SJSA1 (cell line): ENCODE results near the gene BMAL2. TPM values are rescaled to one million over a fixed set of nuclear protein-coding genes. Genes with fewer than 3 reads are reported as not detected.

Experiments
- DNase-seq, 2 experiments: peaks; one replicate each; pipeline ENCODE4 v3.0.0-alpha.2; 2015 to 2020; ENCODE audit warnings: low spot score in 2 of 2, low read depth in 1 of 2
- H3K27ac ChIP-seq: fragments of 250-450 bp; sonication (Bioruptor Pico); 2 replicates; pipeline ENCODE4 v1.5.1; 2020; ENCODE audit warnings: mild to moderate bottlenecking, moderate library complexity
- H3K27me3 ChIP-seq: fragments of 250-450 bp; sonication (Bioruptor Pico); replicated peaks from 2 replicates; pipeline ENCODE4 v1.5.1; 2020; ENCODE audit warnings: mild to moderate bottlenecking, moderate library complexity
- H3K36me3 ChIP-seq: fragments of 250-450 bp; sonication (Bioruptor Pico); 2 replicates; pipeline ENCODE4 v1.5.1; 2020; ENCODE audit warnings: mild to moderate bottlenecking
- H3K4me1 ChIP-seq: fragments of 250-450 bp; sonication (Bioruptor Pico); replicated peaks from 2 replicates; pipeline ENCODE4 v1.6.1; 2021; ENCODE audit warnings: mild to moderate bottlenecking
- H3K4me3 ChIP-seq: fragments of 250-450 bp; sonication (Bioruptor Pico); 2 replicates; pipeline ENCODE4 v1.5.1; 2020; ENCODE audit warnings: mild to moderate bottlenecking
- H3K9me3 ChIP-seq: fragments of 250-450 bp; sonication (Bioruptor Pico); replicated peaks from 2 replicates; pipeline ENCODE4 v1.5.1; 2020; ENCODE audit warnings: mild to moderate bottlenecking
- total RNA-seq: library from RNA; depleted of rRNA; stranded (reverse); fragments of >200 nt; shearing (Covaris generic); gene quantifications from 2 replicates; pipeline ENCODE4 v1.2.3, GENCODE V29; 2014; rRNA removed

Gene BMAL2
- total RNA-seq, 1 experiment from 2014 or later: 47.8 TPM

DNA sequence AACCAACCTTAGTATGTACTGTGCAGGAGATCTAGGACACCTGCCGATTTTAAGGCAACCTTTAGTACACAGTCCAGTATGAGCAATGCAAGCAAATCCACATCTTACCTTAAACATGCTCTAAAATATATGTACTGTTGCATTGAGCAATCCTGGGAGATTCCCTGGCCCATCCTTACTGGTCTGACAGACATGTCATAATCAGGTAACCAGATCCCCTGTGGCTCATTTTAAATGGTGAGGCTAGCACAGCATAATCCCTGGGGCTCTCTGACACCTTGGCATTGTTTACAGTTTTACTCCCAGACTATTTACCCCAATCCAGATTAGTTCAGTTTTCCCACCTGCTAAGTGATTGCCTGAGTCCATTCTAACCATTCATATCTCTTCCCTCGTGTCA is 15.1 kb downstream of the BMAL2 start:
- H3K4me1 ChIP-seq: peaks cover 29% of the 10 kb centered on the region
- no peaks in the 10 kb centered on the region for H3K9me3 ChIP-seq
- H3K27me3 ChIP-seq: no peaks in the 10 kb centered on the region
- H3K4me3 ChIP-seq: no peak overlapping the region
- H3K27ac ChIP-seq: no peak overlapping the region
- DNase-seq: no peak
- H3K36me3 ChIP-seq: no peaks in the 10 kb centered on the region

GRCh38 chr12:27351476-27351875 is 18.8 kb downstream of the BMAL2 start:
- no peaks in the 10 kb centered on the region for H3K4me1 ChIP-seq
- H3K36me3 ChIP-seq: no peaks in the 10 kb centered on the region
- no peak overlapping the region for H3K4me3 ChIP-seq
- DNase-seq: no peak
- H3K27ac ChIP-seq: no peak overlapping the region
- no peaks in the 10 kb centered on the region for H3K27me3 ChIP-seq
- H3K9me3 ChIP-seq: no peaks in the 10 kb centered on the region

DNA sequence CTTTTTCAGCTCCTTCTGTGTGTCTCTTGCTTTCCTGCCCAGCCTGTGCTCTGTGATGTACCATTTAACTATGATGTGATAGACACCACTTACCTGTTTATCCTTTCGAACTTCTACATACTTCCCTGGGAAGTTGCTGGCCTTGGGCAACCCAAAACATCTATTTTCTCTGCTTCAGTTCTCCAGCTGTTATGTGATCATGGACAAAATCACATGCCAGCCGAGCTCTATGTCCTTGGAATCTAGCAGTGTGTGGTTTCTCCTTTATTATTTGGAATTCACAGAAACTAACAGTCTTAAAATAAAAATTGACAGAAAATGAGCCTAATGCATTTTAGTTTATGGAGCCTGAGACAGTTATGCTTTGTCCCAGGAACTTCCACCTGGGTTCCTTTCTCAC is 22.9 kb downstream of the BMAL2 start:
- no peak overlapping the region for H3K27ac ChIP-seq
- no peak for DNase-seq

DNA sequence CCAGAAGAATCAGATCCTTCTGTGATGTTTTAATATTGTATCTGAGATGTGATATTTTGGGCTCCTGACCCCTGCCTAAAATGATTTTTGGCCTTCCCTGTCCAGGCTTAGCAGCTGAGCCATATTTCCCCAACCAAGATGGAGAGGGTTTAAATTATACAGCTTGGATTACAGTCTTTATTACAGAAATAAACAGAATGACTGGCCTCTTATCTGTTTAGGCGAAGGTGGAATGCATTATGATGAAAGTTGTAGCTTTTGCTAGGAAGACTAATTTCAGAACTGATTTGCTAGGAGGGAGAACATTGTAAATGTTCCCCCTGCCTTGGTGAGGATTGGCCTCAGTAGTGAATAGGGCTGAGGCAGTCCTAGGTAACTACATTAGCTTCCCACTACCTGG is 23.3 kb downstream of the BMAL2 start:
- H3K9me3 ChIP-seq: no peaks in the 10 kb centered on the region

More for the DNA sequence above, 22.9 kb downstream of the BMAL2 start:
- Histone ChIP-seq H3K4me1 (no peaks in the 10 kb centered on the region; the same call in 1 of the 2 replicates), H3K36me3 (no peaks in the 10 kb centered on the region), H3K9me3 (no peaks in the 10 kb centered on the region), H3K27me3 (no peaks in the 10 kb centered on the region), H3K4me3 (no peak overlapping the region)

DNA sequence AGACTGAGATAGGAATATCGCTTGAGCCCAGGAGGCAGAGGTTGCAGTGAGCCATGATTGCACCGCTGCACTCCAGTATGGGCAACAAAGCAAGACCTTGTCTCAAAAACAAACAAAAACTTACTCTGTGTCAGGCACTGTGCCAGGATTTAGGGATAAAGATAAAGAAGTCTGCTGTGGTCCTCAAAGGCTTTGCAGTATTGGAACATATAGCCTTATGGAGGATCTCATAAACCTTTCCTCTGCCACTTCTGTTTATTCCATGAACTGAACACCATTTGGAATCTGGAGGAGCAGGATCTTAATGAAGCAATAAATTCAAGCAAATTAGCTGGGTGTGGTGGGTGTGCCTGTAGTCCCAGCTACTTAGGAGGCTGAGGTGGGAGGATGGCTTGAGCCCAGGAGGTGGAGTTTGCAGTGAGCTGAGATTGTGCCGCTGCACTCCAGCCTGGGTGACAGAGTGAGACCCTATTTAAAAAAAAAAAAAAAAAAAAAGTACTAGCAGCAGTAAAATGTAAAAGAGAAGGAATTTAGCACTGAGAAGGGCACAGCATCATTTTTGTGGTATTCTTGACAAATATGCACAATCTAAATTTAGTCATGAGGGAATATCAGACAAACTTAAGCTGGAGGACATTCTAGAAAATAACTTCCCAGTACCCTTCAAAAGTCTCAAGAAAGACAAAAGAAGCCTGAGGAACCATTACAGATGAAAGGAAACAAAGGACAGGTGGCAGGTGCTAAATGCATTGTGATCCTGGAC is 27.1 kb downstream of the BMAL2 start:
- Histone ChIP-seq H3K4me3 (no peak overlapping the region), H3K4me1 (no peaks in the 10 kb centered on the region; the same call in 1 of the 2 replicates), H3K27ac (no peak overlapping the region), H3K27me3 (no peaks in the 10 kb centered on the region), H3K9me3 (no peaks in the 10 kb centered on the region), H3K36me3 (no peaks in the 10 kb centered on the region)
- no peak for DNase-seq

More for the DNA sequence above, 23.3 kb downstream of the BMAL2 start:
- Histone ChIP-seq H3K27me3 (no peaks in the 10 kb centered on the region), H3K27ac (no peak overlapping the region), H3K36me3 (no peaks in the 10 kb centered on the region), H3K4me1 (no peaks in the 10 kb centered on the region; the same call in 1 of the 2 replicates), H3K4me3 (no peak overlapping the region)
- DNase-seq: no peak

- H3K36me3 ChIP-seq: no peaks in the 10 kb centered on the region
- H3K4me1 ChIP-seq: no peaks in the 10 kb centered on the region; the same call in 1 of the 2 replicates
- H3K4me3 ChIP-seq: no peak overlapping the region
- no peak overlapping the region for H3K27ac ChIP-seq
- DNase-seq: no peak
- H3K27me3 ChIP-seq: no peaks in the 10 kb centered on the region
- no peaks in the 10 kb centered on the region for H3K9me3 ChIP-seq
These were observed 28.7 kb downstream of the BMAL2 start for GRCh38 chr12:27361372-27361771.

GRCh38 chr12:27366621-27367020 is 34.0 kb downstream of the BMAL2 start:
- no peak overlapping the region for H3K4me3 ChIP-seq
- no peaks in the 10 kb centered on the region for H3K9me3 ChIP-seq
- no peaks in the 10 kb centered on the region for H3K27me3 ChIP-seq
- H3K27ac ChIP-seq: no peak overlapping the region
- H3K4me1 ChIP-seq: no peaks in the 10 kb centered on the region; the same call in 1 of the 2 replicates
- H3K36me3 ChIP-seq: peaks cover 7% of the 10 kb centered on the region
- no peak for DNase-seq

- no peak for DNase-seq
- H3K36me3 ChIP-seq: peaks cover 9% of the 10 kb centered on the region
- no peaks in the 10 kb centered on the region for H3K9me3 ChIP-seq
- H3K4me1 ChIP-seq: no peaks in the 10 kb centered on the region; the same call in 1 of the 2 replicates
- no peak overlapping the region for H3K4me3 ChIP-seq
- H3K27me3 ChIP-seq: no peaks in the 10 kb centered on the region
- no peak overlapping the region for H3K27ac ChIP-seq
These were observed 34.4 kb downstream of the BMAL2 start for GRCh38 chr12:27367078-27367477.

DNA sequence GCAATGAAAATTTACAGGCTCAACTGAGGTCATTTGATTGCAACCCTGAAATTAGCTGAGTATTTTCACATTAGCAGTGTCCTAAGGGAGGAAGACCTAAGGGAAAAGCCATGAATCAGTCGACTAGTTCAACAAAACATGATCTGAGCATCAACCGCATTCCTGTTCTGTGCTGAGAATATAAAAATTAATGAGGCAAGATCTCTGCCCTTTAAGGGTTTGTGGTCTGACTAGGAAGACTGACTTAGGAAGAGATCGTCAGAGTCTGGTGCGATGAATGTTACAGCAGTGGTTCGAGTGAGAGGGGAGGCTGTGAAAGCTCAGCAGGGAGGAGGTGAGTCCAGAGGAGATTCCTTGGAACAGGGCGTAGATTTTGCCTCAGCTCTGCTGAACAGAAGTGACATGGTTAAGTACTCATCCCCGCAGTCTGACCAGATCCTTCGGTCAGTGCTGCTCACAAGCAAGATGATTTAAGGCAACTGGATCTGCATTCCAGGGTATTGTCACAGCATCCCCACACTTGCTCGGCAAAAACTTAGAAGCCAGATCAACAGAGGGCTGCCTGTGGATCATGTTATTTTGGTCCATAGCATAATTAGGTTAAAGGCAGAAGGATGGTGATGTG is 49.6 kb downstream of the BMAL2 start:
- no peak overlapping the region for H3K27ac ChIP-seq
- no peak for DNase-seq

More for the DNA sequence above, 49.6 kb downstream of the BMAL2 start:
- H3K36me3 ChIP-seq: peaks cover 8% of the 10 kb centered on the region
- H3K4me3 ChIP-seq: no peak overlapping the region
- H3K4me1 ChIP-seq: peaks cover 7% of the 10 kb centered on the region
- no peaks in the 10 kb centered on the region for H3K9me3 ChIP-seq
- no peaks in the 10 kb centered on the region for H3K27me3 ChIP-seq

Other genes with a start within 250 kb of the BMAL2 start
- 39.4 and 46.4 TPM in 2 replicates for gene STK38L, start 88.5 kb upstream of the BMAL2 start, total RNA-seq
- not detected in 2 replicates for gene SMCO2, start 113.9 kb downstream of the BMAL2 start, total RNA-seq
- 52.9 and 86.9 TPM in 2 replicates for gene PPFIBP1, start 191.4 kb downstream of the BMAL2 start, total RNA-seq